Breast epithelium (tissue), 3 donors: Measurements from ENCODE around the gene PASK.

Experiments
- CTCF ChIP-seq, 3 donors: fragments of 450-650 bp; IDR thresholded peaks; one replicate each; pipeline ENCODE4 v1.5.1; 2016 to 2017; ENCODE audit warnings: antibody characterized with exemption in 3 of 3, mild to moderate bottlenecking in 3 of 3, moderate library complexity in 3 of 3
- POLR2A ChIP-seq: fragments of 450-650 bp; IDR thresholded peaks from one replicate; pipeline ENCODE4 v1.6.1; 2016; ENCODE audit warnings: antibody characterized with exemption, mild to moderate bottlenecking, moderate library complexity

- TF ChIP-seq POLR2A (no peak), CTCF (IDR thresholded peaks at IDR 0.05) (no peak)
Measured at GRCh38 chr2:241111440-241111805, 37.8 kb downstream of the PASK start.
